ENCODE results near the gene BOK. TPM values are rescaled to one million over a fixed set of nuclear protein-coding genes. Genes with fewer than 3 reads are reported as not detected.
A peak's percentile ranks its signal among the peaks of the same experiment; 100 is the strongest.

Gene BOK
- total and polyA plus RNA-seq, 2 of the 13 experiments (the other 11 are each of a cell fraction or from before 2014, with no cell fraction given): 35.5 to 39.2 TPM

- no peak for TF ChIP-seq ZNF232 (CRISPR knock-in tag; IDR thresholded peaks at IDR 0.05; ENCODE audit: borderline replicate concordance)
- peak; percentile 78; the same call in 1 of the 2 replicates for TF ChIP-seq RFXAP (CRISPR knock-in tag; IDR thresholded peaks at IDR 0.05; ENCODE audit: borderline replicate concordance)
- TF ChIP-seq PHF8 (CRISPR knock-in tag; IDR thresholded peaks at IDR 0.05): peak; percentile 89
- TF ChIP-seq ZNF761 (CRISPR knock-in tag; conservative IDR thresholded peaks at IDR 0.05): 0 out of 2 replicates have a peak, but pooled peaks have one; percentile 46
- TF ChIP-seq HMGA1 (CRISPR knock-in tag; conservative IDR thresholded peaks at IDR 0.05): no peak
- TF ChIP-seq ZNF496 (CRISPR knock-in tag; IDR thresholded peaks at IDR 0.05; ENCODE audit: insufficient replicate concordance): no peak
- TF ChIP-seq MAFG (CRISPR knock-in tag; IDR thresholded peaks at IDR 0.05): no peak
- TF ChIP-seq, protein P1, sequence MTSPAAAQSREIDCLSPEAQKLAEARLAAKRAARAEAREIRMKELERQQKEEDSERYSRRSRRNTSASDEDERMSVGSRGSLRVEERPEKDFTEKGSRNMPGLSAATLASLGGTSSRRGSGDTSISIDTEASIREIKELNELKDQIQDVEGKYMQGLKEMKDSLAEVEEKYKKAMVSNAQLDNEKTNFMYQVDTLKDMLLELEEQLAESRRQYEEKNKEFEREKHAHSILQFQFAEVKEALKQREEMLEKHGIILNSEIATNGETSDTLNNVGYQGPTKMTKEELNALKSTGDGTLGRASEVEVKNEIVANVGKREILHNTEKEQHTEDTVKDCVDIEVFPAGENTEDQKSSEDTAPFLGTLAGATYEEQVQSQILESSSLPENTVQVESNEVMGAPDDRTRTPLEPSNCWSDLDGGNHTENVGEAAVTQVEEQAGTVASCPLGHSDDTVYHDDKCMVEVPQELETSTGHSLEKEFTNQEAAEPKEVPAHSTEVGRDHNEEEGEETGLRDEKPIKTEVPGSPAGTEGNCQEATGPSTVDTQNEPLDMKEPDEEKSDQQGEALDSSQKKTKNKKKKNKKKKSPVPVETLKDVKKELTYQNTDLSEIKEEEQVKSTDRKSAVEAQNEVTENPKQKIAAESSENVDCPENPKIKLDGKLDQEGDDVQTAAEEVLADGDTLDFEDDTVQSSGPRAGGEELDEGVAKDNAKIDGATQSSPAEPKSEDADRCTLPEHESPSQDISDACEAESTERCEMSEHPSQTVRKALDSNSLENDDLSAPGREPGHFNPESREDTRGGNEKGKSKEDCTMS (CRISPR knock-in tag; conservative IDR thresholded peaks at IDR 0.05): no peak
- TF ChIP-seq, protein P2, sequence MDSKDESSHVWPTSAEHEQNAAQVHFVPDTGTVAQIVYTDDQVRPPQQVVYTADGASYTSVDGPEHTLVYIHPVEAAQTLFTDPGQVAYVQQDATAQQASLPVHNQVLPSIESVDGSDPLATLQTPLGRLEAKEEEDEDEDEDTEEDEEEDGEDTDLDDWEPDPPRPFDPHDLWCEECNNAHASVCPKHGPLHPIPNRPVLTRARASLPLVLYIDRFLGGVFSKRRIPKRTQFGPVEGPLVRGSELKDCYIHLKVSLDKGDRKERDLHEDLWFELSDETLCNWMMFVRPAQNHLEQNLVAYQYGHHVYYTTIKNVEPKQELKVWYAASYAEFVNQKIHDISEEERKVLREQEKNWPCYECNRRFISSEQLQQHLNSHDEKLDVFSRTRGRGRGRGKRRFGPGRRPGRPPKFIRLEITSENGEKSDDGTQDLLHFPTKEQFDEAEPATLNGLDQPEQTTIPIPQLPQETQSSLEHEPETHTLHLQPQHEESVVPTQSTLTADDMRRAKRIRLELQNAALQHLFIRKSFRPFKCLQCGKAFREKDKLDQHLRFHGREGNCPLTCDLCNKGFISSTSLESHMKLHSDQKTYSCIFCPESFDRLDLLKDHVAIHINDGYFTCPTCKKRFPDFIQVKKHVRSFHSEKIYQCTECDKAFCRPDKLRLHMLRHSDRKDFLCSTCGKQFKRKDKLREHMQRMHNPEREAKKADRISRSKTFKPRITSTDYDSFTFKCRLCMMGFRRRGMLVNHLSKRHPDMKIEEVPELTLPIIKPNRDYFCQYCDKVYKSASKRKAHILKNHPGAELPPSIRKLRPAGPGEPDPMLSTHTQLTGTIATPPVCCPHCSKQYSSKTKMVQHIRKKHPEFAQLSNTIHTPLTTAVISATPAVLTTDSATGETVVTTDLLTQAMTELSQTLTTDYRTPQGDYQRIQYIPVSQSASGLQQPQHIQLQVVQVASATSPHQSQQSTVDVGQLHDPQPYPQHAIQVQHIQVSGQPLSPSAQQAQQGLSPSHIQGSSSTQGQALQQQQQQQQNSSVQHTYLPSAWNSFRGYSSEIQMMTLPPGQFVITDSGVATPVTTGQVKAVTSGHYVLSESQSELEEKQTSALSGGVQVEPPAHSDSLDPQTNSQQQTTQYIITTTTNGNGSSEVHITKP (CRISPR knock-in tag; IDR thresholded peaks at IDR 0.05; ENCODE audit: low read depth): no peak; the same call in none of the 2 replicates
- peak; percentile 82 for TF ChIP-seq ZNF616 (CRISPR knock-in tag; IDR thresholded peaks at IDR 0.05; ENCODE audit: low read depth)
- TF ChIP-seq ZNF225 (CRISPR knock-in tag; IDR thresholded peaks at IDR 0.05): no peak; the same call in 1 of the 2 replicates
- no peak for TF ChIP-seq ZNF274 (CRISPR knock-in tag; IDR thresholded peaks at IDR 0.05)
- TF ChIP-seq, protein P3, sequence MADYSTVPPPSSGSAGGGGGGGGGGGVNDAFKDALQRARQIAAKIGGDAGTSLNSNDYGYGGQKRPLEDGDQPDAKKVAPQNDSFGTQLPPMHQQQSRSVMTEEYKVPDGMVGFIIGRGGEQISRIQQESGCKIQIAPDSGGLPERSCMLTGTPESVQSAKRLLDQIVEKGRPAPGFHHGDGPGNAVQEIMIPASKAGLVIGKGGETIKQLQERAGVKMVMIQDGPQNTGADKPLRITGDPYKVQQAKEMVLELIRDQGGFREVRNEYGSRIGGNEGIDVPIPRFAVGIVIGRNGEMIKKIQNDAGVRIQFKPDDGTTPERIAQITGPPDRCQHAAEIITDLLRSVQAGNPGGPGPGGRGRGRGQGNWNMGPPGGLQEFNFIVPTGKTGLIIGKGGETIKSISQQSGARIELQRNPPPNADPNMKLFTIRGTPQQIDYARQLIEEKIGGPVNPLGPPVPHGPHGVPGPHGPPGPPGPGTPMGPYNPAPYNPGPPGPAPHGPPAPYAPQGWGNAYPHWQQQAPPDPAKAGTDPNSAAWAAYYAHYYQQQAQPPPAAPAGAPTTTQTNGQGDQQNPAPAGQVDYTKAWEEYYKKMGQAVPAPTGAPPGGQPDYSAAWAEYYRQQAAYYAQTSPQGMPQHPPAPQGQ (CRISPR knock-in tag; IDR thresholded peaks at IDR 0.05; ENCODE audit: borderline replicate concordance): no peak
- TF ChIP-seq, protein P4, sequence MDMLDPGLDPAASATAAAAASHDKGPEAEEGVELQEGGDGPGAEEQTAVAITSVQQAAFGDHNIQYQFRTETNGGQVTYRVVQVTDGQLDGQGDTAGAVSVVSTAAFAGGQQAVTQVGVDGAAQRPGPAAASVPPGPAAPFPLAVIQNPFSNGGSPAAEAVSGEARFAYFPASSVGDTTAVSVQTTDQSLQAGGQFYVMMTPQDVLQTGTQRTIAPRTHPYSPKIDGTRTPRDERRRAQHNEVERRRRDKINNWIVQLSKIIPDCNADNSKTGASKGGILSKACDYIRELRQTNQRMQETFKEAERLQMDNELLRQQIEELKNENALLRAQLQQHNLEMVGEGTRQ (IDR thresholded peaks at IDR 0.05; ENCODE audit: low read depth, low read length): no peak
- TF ChIP-seq, protein P4 (CRISPR knock-in tag; IDR thresholded peaks at IDR 0.05; ENCODE audit: borderline replicate concordance): peak; percentile 40; the same call in 1 of the 2 replicates
- TF ChIP-seq KLF15 (CRISPR knock-in tag; IDR thresholded peaks at IDR 0.05; ENCODE audit: borderline replicate concordance): peak; percentile 31; the same call in 1 of the 2 replicates
- peak; percentile 72 for TF ChIP-seq ZMYM2 (CRISPR knock-in tag; IDR thresholded peaks at IDR 0.05)
Measured at GRCh38 chr2:241609859-241610793, 51.6 kb downstream of the BOK start (continued).
